ENCODE results near the gene PPM1L.

- TF ChIP-seq SNAI2 (CRISPR knock-in tag; IDR thresholded peaks at IDR 0.05) (no peak), PATZ1 (CRISPR knock-in tag; IDR thresholded peaks at IDR 0.05; ENCODE audit: borderline replicate concordance) (no peak), TOX (CRISPR knock-in tag; IDR thresholded peaks at IDR 0.05; ENCODE audit: borderline replicate concordance) (no peak), ARNTL (CRISPR knock-in tag; IDR thresholded peaks at IDR 0.05; ENCODE audit: borderline replicate concordance, low read depth) (no peak), TCF4 (CRISPR knock-in tag; IDR thresholded peaks at IDR 0.05; ENCODE audit: borderline replicate concordance) (no peak), ZFP30 (CRISPR knock-in tag; IDR thresholded peaks at IDR 0.05) (no peak), ZFP3 (CRISPR knock-in tag; IDR thresholded peaks at IDR 0.05) (no peak)
Measured at GRCh38 chr3:160768031-160768430, 12.0 kb downstream of the PPM1L start.

Data from SK-N-SH treated with all-trans-retinoic acid at 6 μM for 48 hours (cell line).